GM19372 (cell line): Measurements from ENCODE around the gene REG3A.

Source experiments
- ATAC-seq: cut with Tn5 transposase; IDR thresholded peaks from one replicate; pipeline ENCODE4 v1.9.1; 2021; ENCODE audit warnings: mild to moderate bottlenecking, low read depth, moderate library complexity; ENCODE audit not compliant: unreplicated experiment

The REG3A gene

GRCh38 chr2:79159653-79160052 is at the start of gene REG3A:
Gene REG3A, minus strand, starts transcription at chr2:79159753. Its CDS starts 348 bp downstream, at chr2:79159405.
- no peak for ATAC-seq

DNA sequence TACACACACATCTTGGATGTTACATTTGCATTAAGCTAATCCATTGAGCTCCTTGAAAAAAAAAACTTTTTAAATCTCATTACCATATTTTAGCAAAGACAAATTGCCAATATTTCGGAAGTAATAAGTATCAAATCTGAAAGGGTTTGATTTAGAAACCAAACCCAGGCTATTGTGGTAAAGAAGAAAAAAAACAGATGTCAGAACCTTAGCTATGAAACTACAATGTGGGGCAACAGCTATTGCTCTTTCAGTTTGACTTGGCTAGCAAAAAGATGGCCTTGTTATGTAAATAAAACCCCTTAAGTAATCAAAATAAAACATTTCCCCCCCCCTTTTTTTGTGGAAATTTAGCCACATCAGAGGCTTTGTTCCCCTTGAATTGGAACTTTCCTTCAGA is 41.2 kb upstream of the REG3A start:
- no peak for ATAC-seq

DNA sequence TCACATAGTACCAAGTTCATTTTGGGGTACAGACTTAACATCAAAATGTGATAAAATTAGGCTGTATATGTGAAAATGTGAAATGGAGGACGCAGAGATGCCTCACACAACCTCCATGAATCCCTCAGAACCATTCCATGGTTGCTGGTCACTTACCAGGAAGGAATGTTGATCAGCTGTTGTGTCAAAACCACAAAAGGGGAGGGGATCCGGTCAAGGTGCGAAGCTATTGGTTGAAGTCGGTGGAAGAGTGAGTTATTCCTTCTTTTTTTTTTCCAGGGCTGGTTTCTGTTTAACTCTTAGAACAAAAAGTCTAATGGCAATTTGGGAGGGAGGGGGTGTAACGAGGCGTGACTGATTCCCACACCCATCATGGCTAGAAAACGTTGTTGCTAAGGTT is 32.3 kb upstream of the REG3A start:
- ATAC-seq: no peak

DNA sequence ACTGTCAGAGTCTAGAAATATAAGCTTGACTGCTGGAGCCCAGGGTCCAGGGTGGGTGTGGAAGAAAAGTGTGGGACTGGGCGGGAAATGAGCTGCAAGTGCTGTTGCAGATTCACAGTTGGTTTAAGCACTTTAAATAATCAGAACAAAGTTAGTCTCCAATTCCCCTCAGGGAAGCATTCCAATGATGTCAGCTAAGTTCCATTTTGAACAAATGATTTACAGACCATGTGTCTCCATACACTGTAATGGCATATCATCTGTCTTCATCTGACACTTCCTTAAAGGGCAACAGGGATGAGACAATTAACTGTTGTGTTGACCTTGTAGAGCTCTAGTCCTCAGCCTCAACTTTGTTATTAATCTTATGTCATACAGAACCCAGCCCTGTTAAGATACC is 31.5 kb upstream of the REG3A start:
- no peak for ATAC-seq

DNA sequence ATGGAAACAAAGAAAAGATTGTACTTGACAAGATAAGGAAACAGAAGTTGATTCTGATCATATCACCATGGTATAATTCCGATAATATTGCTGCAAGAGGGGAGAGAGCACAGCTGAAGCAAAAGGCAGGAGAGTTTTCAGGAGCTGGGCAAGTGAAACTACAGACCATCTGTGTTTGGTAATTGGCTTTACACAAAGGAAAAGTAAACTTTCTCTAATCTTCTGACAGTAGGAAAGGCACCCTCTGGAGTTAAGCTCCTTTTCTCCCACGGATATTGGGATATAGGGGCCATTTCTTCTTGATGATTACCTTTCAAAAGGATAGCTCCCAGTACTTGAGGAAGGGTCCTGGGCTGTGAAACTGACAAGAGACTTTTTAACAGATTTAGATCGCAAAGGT is 29.9 kb upstream of the REG3A start:
- ATAC-seq: no peak

DNA sequence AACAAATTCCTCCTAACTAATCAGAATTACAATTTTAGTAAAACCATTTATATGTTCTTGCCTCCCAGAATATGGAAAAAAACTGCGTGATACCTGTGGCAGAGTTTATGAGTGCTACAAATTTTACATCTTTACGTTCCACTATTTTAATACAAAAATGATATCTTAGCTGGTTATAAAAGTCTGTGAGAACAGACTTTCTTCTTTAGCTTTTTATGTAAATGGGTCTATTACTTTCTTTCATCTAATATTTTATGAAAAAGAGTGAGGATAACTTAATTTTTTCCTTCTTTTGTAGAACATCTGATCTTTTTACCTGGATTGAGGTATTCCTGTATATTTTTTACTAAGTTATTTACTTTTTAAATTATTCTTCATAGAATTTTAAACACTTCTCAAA is 22.1 kb upstream of the REG3A start:
- ATAC-seq: no peak

GRCh38 chr2:79180092-79180491 is 20.5 kb upstream of the REG3A start:
- no peak for ATAC-seq

DNA sequence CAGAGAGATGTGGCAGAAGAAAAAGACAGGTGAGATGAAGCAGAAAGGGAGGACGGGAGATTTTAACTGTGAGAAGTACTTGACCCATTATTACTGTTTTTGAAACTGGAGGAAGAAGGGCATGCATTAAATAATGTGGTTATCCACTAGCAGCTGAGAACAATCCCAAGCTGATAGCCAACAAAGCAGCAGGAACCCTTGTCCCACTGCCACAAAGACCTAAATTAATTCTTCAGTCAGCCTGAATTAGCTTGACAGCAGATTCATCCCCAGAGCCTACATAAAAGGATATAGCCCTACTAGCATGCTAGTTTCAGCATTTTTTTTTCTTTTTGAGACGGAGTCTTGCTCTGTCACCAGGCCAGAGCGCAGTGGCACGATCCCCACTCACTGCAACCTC is 19.5 kb upstream of the REG3A start:
- no peak for ATAC-seq

DNA sequence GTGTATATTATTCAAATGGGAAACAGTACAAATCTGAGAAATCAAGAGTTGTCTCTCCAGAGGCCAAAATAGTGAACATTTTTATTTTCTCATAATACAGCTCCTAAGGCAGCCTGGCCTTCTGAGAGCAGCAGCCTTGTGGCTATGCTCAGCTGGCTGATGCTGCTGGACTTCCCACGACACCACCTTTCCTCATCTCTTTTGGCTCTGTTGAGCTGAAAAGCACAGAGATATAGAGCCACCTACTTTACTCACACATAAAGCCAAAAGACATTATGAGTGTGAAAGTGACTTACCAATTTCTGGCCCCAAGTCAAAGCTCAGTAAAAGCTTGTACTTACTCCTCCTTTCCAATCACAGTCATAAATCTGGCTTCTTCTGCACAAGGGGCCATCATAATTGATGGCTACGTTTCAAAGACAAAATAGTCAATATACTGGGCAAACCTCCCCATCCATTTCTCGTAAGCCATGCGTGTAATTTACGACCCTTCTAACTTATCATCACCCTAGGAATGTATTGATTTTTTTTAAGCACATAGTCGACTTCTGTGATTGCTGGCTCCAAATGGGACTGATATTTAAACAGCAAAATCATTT is 18.6 kb upstream of the REG3A start:
- ATAC-seq: no peak

DNA sequence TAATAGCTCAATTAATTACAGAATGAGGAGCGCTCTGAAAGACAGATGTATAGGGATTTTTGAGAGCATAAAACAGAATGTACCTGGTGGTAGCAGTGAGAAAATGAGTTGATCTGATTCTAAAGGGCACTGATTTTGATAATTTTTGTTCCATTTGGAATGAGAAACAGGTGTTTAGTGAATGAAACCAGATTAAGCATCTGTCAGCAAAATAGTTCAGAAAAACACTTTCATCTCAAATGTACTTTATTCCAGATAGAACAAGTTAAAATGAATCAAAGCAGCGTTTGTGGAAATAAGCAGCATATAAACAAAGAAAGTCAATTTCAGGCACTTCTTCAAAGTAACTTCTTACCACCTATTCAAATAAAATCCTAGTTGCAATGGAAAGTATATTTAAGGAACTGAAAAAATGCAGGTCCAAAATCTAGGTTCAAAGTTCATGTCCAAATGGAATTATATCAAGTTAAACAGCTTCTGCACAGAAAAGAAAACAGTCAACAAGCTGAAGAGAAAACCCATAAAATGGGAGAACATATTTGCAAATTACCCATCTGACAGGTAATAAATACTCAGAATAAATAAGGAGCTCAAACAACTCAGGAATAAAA is 11.9 kb upstream of the REG3A start:
- ATAC-seq: no peak

DNA sequence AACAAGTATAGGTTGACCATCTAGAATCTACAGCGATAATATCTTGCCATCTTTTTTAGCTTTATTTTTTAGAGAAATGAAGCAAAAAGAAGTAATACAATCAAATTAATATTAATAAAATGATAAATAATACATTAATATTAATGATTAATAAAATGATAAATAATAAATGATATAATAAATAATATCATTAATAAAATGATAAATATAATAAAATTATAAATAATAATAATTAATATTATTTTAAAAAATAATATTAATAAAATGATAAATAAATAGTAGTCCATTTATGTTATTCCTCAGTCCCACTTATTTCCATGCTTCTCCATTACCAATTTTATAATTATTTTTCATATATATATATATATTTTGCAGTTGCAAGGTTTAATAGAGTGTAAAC is 3.2 kb upstream of the REG3A start:
- ATAC-seq: no peak

GRCh38 chr2:79162132-79162531 is 2.6 kb upstream of the REG3A start:
- ATAC-seq: no peak

DNA sequence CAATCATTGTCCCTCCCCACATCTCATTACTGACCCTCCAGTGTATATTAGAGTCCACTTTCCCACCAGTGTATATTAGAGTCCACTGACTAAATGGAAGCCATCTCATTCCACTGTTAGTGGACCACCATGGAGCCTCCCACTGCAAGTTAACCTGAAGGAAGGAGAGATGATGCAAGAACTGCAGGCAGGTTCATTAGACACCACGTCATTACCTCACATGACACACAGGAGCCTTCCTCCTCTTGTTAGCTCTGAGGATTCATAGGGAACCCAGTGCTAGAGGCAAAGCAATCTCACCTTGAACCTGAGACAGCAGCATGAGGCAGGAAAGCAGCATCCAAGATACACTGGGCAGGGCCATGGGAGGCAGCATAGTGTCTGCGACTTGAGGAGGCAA is 523 bp downstream of the REG3A start:
- ATAC-seq: no peak

DNA sequence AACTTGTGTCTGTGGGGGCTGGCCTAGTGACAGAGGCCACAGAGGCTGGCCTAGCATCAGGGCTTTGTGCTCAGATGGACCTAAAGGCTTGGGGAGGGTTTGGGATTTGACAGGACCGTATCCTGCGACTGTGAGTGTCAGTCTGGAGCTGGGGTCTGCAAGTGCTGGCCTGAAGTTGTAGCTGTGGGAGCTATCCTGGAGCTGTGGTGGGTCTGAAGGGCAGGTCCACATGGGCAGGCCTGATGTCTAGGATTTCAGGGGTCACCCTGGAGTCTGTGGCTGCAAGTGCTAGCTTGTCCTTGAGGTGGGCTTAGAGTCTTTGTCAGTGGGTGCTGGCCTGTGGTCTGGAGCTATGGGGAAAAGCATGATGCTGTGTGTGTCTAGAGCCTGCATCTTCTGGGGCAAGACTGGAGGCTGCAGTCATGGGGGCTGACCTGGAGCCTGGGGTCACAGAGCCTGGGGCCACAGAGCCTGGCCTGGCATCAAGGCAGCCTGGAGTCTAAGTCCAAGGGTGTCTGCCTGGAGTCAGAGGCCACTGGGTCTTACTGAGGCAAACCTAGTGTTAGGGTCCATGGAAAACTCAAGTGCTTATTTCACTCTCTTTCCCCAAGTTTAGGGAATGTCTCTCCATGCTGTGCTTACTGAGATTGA is 3.6 kb downstream of the REG3A start:
- no peak for ATAC-seq

DNA sequence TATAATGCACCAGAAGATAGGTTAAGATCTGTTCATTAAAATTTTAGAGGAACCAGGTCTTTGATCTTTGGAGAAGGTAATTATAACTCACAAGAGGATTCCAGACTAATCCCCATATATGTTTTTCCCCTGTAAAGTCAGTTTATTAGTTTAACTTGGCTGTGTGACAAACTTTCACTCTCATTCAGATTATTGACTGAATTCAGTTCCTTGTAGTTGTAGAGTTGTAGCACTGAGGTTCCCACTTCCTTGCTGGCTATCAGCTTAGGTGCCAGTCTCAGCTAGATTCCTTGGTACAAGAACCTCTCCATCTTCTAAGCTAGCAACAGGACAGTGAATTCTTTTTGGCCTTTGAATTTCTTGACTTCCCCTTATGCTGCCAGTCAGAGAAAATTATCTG is 20.1 kb downstream of the REG3A start:
- no peak for ATAC-seq

DNA sequence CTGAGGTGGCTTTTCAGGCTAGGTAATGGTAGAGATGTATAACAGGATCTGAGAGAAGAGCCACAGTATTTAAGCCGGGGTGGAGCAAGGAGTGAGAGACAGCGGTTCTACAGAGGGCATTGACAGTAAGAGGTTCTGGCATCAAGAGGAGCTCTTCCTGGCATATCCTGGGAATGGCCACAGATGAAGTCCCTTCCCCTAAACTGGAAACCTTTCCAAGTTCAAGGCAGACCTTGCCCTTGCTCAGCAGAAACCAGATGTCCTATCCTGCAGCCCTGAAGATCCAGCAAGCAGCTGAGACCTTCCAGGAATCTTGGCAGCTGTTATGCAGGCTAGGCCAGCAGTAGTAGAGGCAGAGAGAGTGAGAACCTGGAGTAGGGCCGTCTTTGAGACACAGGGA is 21.2 kb downstream of the REG3A start:
- no peak for ATAC-seq

DNA sequence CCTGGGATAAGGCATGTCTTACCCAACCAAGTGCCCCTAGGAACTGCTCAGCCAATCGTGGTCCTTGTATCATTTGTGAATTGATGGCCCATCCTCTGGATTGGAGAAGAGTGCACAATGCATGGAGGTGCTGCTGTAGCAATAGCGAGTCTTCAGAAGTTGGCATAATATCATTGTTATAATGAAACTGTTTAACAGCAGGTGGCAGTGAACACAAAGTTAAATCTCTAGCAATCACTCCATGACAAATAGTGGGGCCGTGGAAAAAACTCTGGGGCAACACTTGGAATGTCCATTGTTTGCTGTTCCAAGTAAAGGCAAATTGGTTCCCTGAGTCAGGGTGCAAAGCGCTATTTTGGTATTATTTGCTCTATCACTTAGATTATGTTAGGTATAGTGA is 27.9 kb downstream of the REG3A start:
- no peak for ATAC-seq

DNA sequence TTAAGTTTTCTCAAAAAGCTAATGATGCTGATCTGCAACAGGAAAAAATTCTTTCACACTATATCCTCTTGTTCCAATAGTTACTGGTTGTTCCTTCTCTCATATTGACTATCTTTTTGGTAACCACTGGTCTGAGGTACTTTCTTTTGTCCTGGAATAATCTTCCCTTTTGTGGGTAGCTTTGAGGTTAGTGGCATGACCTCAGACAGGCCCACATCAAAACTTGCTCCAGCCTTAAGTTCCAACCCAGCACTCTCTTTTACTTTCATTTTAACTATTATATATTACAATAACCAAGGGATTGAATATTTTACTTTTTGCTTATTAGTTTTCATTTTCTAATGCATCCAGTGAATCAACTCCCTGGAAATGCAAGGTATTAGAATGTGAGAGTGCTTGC is 29.7 kb downstream of the REG3A start:
- no peak for ATAC-seq

DNA sequence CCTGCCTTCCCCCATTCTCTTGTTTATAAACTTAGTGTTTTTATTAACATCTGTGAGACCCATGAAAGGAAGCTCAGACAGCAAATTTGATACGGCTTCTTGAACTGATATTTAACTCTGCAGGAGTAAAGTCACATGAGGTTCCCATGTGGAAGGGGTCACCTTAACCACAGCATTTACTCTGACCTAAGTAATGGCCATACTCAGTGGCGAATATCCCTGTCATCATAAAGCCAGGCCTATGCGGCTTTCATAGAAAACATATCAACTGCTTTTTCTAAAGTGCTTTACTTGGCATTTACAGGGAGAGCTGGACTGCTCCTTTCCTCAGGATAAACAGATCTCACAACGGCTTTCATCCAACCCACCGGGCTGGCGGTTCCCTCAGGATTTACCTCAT is 30.3 kb downstream of the REG3A start:
- no peak for ATAC-seq

DNA sequence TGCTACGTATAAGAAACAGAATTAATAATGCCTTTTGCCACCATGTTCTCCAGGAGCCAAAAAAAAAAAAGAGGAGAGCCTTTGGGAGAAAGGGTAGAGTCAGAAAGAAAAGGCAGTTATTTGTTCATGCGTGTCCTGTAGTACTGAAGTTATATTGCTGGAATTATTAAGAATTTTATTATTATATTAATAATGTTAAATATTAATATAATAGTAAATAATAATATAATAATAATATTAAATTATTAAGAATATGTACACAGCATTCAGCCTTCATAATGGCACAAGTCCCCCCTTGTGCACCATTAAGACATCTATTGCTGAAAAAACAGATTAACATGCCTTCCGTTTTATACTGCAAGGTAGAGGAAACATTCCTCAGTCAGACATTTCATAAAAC is 31.1 kb downstream of the REG3A start:
- no peak for ATAC-seq

DNA sequence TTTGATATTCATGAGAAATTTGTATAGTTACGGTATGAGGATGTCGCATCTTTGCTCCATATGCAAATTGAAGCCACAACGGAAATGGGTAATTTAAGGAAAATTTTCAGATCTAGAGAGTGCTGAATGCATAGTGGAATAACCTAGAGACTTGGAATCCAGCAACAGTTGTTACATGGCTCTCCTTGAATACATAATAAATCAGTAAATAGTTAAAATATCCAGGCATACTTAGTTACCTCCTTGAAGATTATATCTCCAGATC is 33.9 kb downstream of the REG3A start:
- ATAC-seq: no peak

DNA sequence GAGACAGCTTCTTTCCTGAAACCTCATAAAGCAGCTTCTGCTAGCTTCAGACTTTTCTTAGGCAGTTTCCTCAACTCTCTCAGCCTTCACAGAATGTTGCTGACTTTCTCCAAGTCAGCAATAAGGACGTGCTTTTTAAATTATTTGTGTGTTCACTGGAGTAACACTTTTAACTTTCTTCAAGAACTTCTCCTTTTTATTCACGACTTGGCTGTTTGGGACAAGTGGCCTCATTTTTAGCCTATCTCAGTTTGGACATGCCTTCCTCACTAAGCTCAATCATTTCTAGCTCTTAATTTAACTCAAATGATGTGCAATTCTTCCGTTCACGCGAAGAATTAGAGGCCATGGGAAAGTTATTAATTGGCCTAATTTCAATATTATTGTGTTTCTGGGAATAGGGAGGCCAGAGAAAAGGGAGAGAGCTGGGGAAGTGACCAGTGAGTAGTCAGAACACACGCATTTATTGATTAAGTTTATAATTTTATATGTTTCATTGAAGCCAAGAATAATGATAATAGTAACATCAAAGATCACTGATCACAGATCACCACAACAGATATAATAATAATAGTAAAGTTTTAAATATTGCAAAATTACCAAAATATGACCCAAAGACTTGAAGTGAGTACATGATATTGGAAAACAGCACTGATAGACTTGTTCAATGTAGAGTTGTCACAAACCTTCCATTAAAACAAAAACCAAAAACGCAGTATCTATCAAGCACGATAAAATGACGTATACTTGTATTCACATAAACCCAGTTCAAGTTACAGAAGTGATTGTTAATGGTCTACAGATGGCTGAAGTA is 34.4 kb downstream of the REG3A start:
- ATAC-seq: no peak
